Brain pericyte (primary cell): Measurements from ENCODE around the gene HIPK1.
"Not testable (repeated sequence)": the region's sequence is repeated elsewhere in the genome, so short reads cannot be mapped to it uniquely, and the experiment has no call there.

Experiments used
- DNase-seq: peaks from one replicate; pipeline ENCODE4 v3.0.0-alpha.2; 2012; ENCODE audit warnings: low read depth, low spot score

The HIPK1 gene

DNA sequence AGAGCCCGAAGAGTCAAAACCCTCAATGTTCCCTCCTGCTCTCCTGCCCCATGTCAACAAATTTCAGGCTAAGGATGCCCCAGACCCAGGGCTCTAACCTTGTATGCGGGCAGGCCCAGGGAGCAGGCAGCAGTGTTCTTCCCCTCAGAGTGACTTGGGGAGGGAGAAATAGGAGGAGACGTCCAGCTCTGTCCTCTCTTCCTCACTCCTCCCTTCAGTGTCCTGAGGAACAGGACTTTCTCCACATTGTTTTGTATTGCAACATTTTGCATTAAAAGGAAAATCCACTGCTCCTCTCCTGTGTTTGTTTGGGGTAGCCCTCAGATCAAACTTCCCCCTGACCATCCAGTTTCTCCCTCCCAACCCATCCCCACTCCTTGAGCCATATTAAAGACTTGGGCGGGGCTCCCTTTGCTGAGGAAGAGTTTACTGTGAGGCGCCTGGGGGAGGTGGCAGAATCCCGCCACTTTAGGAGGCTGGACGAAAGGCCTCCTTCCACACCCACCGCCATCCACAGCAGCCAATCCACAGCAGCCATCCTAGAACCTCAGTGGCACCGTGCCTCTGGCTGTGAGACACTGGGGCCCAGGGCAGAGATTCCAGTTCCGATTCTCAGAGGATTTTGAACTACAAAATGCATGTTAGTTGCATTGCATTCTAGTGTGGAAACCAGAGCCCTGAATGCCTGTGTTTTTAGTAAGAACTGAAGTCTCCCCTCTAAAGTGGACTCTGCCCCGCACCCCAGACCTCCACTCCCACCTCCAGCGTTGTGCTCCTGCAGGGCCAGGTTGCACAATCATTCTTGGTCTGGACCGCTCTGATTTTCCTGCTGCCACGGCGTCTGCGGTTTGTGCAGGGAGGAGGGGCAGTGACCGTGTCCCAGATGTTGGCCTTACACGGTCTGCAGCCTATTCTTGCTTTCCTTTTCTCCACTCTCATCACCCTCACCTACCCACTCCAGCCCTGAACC, 53.1 kb downstream of the HIPK1 start:
- peak; percentile 31 for DNase-seq

DNA sequence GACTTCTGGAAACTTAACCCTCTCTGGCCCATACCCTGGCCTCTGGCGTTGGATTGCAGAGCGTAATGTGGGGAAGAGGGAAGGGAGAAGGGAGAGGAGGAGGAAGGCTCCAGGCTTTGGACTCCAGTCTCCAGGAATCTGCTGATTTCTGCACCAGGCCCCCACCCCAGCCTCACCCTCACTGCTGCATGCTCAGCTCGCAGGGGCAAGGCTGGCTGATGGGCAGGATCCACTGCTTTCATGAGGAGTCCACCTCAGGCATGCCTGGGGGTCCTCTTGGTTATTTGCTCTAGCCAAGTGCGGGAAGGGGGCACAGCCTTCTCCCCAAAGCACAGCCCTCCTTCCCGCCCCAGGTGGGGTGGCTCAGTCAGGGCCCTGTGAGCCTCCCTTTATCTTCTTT, 53.8 kb downstream of the HIPK1 start:
- DNase-seq, result no peak

DNA sequence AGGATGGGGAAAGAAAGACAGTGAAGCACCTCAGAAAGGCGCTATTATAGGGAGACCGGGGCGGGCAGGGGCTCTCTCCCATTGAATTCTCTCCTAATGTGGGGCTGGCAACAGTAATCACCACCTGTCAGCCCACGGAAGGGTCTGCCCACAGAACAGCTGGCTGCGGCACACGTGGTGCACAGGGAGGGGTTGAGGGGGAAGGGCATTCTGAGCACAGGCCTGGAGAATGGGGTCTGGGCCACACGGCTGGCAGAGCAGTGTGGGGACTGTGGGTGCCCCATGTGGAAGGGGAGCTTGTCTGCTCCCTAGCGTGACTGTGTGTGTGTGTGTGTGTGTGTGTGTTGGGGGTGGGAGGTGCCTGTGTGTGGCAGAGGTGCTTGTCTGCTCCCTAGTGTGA, 54.3 kb downstream of the HIPK1 start:
- DNase-seq, result no peak

DNA sequence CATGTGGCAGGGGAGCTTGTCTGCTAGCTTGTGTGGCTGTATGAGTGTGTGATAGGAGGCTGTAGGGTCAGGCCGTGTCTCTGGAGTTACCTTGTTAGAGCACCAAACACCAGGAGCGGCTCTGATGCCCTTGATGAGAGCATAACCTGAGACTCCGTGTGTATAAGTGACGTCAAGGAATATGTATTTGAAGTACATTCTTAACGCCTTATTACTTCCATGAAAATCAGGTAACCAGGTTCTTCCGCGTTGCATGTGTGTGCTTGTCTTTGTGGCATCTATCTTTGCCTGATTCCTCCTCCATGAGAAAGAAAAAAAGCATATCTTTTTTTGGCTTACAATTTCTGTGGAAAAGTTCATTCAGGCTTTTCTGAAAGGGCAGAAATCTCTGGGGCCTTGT, 54.7 kb downstream of the HIPK1 start:
- DNase-seq, result no peak

DNA sequence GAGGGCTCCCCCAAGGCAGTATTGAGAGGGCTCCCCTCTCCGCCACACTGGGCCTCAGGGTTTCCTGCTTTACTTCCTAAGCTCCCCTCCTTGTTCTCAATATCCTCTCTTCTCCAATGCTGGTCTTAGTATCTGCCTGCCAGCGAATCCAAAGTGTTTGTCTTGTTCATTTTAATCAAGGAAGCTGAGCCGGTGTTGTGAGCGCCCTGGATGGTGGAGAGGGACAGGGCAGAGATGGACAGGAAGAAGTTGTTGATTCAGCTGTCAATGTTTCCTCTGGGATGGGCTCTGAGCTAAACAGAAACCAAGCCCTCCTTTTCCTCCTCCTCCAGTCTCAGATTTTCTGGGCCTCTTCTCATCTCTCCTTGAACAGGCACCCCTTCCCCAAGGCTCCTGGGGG, 55.6 kb downstream of the HIPK1 start:
- no peak for DNase-seq

DNA sequence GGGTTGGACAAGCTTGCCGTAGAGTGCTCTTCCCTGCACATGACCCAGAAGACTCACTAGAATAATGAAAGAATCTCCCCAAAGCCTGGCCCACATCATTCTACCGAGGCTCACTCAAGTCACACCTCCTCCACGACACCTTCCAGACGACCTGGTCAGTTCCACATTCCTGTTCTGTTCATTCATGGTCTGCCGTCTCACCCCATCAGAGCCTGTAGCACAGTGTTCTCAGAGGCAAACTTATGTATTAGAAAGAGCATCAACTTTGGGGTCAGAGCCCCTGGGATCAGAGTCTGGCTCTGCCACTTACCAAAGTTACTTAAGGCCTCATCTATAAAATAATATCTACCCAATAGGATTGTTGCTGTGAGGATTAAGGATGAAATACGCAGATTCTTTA, 57.7 kb downstream of the HIPK1 start:
- no peak for DNase-seq

DNA sequence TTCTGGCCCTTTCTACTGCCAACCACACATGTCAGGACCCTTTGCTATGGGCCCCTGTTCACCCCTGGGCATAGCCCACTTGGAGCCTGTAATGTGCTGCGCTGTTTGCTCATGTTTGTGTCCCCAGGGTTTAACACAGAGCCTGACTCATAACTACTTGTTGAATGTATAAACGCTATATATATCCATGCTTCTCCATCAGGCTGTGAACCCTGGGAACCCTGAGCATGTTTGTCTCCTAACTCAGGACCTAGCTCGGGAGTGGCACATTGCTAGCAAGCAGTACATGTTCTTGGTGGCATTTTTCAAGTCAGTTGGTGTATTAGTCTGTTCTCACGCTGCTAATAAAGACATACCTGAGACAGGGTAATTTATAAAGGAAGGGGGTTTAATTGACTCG, 58.1 kb downstream of the HIPK1 start:
- no peak for DNase-seq

DNA sequence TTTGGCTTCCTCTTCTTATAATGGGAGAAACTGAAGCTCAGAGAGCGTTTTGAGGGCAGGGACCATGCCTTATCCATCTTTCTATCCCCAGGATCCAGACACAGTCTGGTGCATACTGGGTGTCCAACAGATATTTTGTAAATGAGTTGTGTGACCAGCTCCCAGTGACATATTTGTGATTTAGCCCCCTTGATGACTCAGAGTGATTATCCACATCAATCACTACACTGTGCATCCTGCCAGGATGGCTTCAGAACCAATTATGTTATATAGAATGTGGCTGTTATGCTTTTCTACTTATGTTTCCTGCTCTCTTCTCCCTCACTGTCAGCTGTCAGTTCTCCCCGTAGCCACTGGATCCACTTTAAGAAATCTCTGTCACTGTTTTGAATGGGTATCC, 61.4 kb downstream of the HIPK1 start:
- no peak for DNase-seq

DNA sequence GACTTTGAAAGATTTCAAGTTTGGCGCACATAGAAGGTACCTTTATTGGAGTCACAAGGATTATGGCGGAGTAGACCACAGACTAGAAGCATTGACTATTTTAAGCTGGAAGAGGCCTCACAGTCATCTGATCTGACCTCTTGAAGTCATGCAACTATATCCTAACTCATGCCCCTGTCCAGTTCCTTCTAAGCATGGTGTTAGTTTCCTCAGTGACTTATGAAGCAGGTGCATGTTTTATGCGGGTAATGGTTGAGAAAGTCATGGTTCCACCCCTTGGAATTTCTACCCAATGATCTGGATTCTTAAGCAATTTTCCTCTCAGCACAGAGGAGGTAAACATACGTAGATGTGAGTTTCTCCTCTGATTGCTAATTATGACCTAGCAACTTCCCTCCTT, 61.8 kb downstream of the HIPK1 start:
- DNase-seq, result no peak

DNA sequence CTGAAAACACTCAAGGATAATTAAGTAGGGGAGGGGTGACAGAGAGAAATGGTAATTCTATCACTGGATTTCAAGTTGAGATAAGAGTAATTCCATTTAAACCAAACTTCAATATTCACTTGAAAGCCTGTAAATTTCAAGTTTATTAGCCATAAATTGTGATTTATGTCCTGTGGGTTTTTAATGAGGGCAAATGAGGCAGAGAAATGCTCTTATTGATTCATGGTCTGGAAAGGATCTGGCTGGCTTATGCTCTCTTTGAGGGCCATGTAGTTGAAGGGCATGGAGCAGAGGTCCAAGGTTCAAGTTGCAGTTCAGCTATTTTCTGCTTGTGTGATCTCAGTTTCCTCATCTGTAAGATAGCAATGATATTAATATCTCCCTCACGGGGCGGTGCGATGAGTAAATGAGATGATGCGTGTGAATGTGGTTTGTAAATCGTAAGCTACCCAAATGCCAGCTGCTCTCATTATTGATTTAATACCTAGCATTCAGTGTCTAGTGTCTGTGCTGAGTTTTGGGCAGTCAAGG, 62.4 kb downstream of the HIPK1 start:
- DNase-seq, result no peak

DNA sequence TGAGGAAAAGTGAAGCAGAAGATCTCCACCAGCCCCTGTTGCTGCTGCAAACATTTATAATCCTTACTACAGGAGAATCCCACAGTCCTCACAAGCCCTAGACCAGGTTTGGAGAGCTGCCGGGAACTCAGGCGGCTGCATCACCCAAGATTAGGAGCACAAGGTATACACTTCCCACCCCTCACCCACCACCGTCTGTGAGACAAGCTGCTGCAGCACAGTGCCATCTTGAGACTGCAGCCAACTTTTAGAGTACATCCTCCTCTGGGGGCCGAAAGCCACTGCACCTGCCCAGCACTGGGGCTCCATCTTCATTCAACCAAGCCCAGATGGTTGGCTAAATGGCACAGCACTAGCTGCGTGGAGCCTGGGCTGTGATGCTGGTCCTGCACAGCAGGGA, 63.9 kb downstream of the HIPK1 start:
- DNase-seq, result no peak

DNA sequence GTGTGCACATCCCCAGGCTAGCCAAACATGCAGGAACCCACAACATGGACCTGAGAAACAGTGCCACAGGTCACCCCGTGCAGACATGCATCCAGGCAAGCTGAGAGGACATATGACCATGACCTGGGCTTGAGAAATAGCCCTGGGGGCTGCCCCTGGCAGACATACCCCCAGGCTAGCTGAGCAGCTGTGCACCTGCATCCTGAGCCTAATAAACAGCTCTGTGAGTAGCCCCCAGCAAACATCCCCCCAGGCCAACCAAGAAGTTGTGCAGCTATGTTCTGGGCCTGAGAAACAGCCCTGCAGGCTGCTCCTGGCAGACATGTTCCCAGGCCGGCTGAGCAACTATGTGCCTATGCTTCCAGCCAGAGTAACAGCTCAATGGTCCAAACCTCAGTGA, 64.6 kb downstream of the HIPK1 start:
- no peak for DNase-seq

DNA sequence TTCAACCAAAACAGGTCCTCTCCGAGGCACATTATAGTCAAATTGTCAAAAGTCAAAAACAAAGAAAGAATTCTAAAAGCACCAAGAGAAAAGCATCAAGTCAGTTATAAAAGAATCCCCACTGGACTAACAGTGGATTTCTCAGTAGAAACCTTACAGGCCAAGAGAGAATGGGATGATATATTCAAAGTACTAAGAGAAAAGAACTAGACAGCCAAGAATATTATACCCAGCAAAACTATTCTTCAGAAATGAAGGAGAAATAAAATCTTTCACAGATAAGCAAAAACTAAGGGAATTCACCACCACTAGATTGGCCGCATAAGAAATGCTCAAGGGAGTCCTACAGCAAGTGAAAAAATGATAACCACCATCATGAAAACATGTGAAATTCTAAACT, 66.3 kb downstream of the HIPK1 start:
- no peak for DNase-seq

DNA sequence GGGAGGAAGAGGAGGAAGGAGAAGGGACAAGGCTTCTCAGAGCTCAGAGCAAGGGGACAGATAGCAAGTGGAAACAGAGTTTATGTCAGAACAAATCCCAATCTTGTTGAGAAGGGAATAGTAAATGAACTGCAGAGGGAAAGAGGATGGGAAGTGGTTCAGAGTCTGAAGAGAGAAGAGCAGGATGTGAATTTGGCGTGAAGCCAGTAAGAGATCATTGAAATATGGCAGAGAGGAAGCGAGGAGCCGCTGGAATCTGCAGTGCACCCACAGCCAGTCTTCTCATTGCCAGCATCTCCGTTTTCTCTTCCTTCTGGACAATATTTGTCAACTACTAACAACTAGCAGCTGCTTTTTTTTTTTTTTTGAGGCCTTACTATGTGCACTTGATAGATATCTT, 69.2 kb downstream of the HIPK1 start:
- DNase-seq, result no peak

DNA sequence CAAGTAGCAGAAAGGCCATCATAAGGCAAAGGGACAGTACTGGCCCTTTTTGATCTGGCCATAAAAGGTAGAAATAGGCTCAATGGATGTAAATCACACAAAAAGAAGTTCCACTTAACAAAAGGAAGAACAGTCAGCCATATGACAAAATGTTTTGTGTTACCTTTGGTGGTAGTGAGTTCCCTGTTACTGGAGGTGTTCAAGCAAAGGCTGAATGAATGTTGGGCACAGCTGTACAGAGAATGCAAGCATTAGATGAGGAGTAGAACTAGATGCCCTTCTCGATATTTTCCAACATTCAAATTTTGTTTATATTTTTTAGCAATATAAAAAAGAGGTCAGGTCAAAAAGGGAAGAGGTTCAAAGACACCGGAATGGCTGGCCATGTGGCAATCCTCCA, 70.1 kb downstream of the HIPK1 start:
- no peak for DNase-seq

DNA sequence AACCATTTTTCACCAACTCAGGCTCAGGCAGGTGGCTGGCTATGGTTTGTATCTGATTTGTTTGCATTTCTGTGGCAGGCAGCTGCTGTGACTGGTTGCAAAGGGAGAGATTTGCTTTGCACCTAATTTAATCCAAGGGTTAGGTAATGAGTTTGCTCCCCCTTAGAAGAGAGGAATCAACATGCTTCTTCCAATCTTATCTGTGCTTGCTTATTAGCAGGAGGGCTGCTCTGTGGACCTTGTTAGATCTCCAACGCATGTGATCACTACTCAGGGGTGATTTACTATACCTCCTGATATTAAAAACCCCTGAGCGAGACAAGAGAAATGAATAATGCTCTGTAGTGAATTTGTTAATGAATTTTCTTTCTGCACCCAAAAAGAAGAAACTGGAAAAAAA, 70.7 kb downstream of the HIPK1 start:
- no peak for DNase-seq

DNA sequence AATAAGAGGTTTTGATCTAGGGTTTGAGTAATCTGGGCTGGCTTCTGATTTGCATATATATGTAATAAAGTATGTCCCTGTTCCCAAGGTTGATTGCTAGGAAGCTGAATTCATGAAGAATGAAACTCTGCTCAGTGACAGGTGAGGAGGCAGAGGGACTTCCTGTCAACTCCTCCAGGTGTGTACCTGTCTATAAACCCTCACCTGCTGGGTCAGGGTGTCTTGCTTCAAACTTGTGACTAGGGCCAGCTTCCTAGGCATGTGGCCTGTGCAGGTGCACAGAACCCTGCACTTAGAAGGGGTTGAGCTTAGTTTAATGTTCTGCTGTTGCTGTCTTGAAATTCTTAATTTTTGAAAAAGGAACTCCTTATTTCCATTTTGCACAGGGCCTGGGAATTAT, 71.3 kb downstream of the HIPK1 start:
- no peak for DNase-seq

DNA sequence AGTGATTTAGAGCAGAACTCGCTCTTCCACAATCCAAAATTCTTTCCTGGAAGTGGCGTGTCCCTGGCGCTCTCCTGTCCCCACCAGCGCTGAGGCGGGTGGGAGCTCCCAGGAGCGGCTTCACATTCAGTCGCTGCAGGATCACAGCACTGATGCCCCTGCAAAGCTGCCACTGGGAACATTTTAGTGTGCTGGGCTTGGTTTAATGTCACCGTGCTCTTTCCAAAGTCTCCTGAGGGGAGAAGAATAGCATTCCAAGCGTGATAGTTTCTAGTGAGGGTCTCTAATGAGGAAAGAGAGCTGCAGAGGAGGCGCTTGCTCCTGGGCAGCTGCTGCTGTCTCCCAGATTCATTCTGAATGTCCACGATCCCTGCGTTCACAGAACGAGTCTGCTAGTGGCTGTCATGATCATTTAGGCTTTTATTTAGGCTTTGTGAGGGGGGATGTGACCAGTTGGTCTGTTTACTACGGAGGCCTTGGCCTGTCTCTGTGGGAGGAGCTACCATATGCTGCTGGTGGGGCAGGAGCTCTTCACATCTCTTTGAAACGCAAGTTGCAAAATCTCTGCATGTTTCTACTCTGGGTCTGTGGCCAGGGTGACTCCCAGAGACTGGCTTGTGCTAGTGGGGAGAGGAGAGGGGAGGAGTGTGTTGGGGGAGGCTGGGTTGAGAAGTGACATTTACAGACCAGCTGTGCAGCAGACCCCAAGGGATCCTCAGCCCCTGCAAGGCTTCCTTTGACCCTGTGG, 73.5 kb downstream of the HIPK1 start:
- no peak for DNase-seq

DNA sequence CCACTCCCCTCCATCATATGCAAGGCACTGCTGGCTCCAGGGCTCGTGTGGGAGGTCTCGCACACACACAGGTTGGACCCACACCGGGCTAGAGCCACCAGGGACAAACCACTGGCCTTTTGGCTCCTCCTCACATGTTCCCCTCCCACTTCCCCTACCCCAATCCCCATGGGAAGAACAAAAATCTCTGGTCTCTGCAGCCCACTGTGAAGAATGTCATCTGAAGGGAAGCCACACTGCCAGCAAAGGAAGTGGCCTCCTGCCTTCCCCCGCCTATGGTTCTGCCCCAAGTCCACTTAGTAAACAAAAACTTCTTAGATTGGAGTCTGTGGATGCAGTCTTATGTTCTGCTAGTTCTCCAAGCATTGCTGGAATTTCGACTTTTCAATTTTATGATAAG, 74.3 kb downstream of the HIPK1 start:
- no peak for DNase-seq

DNA sequence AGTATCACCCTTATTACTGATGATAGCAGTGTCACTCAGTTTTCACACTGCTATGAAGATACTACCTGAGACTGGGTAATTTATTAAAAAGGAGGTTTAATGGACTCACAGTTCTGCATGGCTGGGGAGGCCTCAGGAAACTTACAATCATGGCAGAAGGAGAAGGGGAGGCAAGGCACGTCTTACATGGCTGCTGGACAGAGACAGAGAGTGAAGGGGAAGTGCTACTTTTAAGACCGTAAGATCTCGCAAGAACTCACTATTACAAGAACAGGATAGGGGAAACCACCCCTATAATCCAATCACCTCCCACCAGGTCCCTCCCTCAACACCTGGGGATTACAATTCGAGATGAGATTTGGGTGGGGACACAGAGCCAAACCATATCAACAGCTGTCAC, 77.7 kb downstream of the HIPK1 start:
- not testable (repeated sequence) for DNase-seq

DNA sequence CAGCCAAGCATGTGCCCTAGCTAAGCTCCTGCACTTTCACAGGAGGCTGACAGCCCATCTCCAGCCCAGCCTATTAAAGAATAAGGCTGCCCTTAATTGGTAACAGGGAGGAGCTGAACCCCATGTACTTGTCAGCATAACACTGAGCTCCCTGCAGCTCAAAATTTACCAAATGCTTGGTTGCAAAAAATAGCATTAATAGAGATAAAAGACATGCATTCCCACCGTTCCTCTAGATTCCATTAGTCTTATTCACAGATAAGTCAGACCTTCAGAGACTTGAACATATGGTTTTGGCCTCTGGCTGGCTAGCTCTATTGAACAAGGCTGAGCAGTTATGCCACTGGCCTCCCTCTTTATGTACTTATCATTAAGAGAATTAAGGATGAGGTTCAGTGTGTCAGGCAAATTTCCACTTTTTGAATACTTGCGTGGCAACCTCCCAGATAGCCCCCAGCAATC, 79.4 kb downstream of the HIPK1 start:
- no peak for DNase-seq

DNA sequence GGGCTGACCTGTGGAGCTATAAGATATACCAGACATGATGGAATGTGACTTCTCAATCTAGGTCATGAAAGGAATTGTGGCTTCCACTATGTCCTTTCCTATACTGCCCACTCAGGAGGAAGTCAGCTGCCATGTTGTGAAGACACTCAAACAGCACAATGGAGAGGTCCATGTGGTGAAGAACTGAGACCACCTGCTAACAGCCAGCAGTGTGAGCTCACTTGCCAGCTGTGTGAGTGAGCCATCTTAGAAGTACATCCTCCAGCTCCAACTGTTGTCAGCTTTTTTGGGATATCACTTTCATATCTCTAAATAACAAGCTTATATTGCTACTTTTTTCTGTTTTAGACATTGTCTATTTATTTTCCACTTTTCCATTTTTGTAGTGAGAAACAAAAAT, 79.9 kb downstream of the HIPK1 start:
- DNase-seq, result no peak

DNA sequence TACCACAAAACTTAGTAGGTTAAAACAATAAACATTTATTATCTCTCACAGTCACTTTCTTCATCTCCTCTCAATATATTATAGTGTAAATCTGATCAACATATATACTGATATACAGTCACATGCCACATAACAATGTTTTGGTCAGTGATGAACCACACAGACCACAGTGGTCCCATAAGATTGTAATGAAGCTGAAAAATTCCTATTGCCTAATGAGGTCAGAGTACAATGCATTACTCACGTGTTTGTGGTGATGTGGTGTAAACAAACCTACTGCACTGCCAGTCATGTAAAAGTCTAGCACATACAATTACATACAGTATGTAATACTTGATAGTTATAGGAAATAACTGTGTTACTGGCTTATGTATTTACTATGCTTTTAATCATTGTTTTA, 80.3 kb downstream of the HIPK1 start:
- DNase-seq, result no peak
